Neural progenitor cell (in vitro differentiated cells): Measurements from ENCODE around the gene SLC25A47.

Experiments used
- CTCF ChIP-seq: fragments of 200-600 bp; sonication (generic); IDR thresholded peaks from 2 replicates; pipeline ENCODE4 v1.5.1; 2017; ENCODE audit warnings: antibody characterized with exemption, mild to moderate bottlenecking
- EZH2phosphoT487 ChIP-seq: fragments of 200-600 bp; sonication (generic); IDR thresholded peaks from 2 replicates; pipeline ENCODE4 v1.6.1; 2017; ENCODE audit warnings: antibody characterized with exemption

- TF ChIP-seq CTCF (no peak), EZH2phosphoT487 (no peak)
Measured at GRCh38 chr14:100283984-100284881, 38.9 kb upstream of the SLC25A47 start.
